NCI-H1105 treated with DMSO at 0.1 percent for 48 hours (cell line): ENCODE measurements around the gene SLC12A1.

Experiments used
- DNase-seq: peaks from one replicate; lab custom pipeline; 2025; lab: John Stamatoyannopoulos, UW

Gene SLC12A1

DNA sequence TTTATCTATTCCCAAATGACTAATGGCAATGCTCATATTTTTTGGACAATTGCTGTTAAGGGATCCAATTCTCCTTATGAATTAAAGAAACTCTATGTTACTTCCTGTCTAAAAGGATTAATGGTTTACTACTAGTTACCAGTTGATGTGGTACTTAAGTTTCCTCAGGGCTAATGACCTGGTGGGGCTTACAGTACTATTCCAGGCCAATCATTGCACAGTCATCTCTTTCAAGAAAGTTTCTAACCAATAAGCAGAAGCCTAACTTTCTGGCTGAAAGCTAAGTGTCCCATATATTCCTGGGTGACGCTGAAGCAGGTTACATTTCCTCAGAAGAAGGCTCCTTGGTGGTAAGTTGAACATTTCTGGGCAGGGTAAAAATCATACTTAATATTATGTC is at the start of gene SLC12A1:
SLC12A1 (plus strand) TSS at position 322 of the 400 bp plus-strand sequence. CDS start 1,418 bp downstream, outside the sequence.
- DNase-seq, result no peak

DNA sequence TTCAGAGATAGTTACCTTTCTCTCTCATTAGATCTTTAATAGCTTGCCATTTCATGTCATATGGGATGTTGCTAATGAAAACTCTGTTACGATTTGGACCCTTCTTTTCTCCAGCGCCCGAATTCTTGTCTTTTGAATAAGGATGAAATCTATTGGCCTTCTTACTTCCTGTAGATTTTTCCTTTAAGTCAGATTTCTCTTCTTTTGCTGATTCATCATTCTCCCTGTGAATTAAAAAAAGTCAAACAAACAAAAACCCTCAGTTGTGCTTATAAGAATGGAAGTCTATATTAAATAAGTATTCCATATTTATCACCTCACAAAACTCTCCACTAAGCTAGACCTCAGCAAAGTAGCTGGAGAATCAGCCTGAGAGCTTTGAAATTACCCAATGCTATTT is 37.5 kb upstream of the SLC12A1 start:
- DNase-seq, result no peak

DNA sequence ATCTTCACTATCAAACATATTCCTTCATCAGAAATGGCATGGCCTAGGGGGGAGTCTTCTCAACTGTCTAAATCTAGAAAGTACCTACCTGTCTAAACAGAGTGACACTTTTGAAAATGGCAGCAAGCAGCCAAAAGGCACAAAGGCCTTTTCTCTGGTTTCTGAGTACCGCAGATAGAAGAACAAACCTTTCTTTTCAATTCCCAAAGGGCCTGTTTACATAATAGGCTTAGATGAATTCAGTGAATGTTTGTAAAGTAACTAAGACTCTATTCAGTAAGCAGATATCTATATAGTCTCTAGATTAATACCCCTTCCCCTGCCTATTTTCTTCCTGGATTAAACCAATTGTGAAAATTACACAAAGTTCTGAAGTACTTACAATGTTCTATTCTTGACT is 35.1 kb upstream of the SLC12A1 start:
- DNase-seq, result no peak

DNA sequence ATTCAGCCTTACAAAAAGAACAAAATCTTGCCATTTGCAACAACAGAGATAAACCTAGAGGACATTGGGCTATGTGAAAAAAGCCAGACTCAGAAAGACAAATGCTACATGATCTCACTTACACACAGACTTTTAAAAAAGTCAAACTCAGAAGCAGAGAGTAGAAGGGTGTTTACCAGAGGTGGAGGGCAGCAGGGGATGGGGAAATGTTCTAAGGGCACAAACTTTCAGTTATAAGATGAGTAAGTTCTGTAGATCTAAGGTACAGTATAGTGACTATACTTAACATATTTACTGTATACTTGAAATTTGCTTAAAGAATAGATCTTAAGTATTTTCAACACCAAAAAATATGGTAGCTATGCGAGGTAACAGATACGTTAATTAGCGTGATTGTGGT is 31.0 kb upstream of the SLC12A1 start:
- no peak for DNase-seq

DNA sequence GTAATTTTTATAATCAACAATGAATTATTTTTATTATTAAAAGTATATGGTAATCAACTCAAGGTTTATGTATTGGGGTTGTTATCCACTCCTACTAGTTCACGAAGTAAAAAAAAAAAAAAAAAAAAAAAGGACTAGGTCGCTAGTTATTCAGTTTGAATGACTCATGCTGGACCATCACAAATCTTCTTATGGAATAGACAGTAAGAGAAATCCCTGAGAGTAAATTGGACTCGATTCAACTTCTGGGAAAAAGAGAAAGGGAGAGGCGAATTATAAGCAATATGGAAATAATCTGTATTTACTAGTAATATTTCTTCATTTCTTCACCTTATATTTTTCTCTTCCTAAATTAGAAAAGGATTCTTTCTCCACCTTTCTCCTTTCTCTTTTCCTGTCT is 30.0 kb upstream of the SLC12A1 start:
- no peak for DNase-seq

DNA sequence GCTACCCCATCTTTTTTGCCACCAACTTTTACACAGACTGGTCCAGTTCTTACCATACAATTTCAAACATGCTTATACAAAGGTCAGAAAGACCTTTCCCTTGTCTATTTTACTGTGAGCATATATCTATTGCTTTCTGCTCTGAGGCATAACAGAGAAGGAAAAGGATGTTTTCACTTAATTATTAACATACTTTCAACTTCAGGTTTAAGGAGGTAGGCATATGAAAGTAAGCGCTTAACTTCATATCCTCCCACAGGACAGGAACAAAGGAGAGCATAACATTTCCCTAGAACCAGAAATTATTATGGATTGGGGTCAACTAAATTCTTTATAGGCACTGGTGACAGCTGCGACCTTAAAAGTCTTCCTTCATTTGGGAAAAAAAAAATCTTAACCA is 29.1 kb upstream of the SLC12A1 start:
- no peak for DNase-seq

DNA sequence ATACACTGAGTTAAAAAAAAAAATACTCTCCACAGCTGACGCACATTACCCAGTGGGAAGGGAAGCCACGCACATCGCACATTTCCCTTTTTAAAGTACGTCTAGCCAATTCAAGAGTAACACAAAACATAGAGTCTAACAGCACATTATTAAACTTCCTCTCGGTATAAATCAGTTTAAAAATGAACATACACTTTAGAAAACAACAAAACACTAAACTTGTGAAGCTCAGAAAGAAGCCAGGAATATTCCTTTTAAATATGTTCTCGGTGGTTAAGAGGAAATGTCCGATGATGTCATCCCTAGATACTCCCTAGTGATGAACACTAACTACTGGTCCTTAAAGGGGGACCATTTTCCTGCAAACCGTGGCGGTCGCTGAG is 28.7 kb upstream of the SLC12A1 start:
- DNase-seq, result no peak

DNA sequence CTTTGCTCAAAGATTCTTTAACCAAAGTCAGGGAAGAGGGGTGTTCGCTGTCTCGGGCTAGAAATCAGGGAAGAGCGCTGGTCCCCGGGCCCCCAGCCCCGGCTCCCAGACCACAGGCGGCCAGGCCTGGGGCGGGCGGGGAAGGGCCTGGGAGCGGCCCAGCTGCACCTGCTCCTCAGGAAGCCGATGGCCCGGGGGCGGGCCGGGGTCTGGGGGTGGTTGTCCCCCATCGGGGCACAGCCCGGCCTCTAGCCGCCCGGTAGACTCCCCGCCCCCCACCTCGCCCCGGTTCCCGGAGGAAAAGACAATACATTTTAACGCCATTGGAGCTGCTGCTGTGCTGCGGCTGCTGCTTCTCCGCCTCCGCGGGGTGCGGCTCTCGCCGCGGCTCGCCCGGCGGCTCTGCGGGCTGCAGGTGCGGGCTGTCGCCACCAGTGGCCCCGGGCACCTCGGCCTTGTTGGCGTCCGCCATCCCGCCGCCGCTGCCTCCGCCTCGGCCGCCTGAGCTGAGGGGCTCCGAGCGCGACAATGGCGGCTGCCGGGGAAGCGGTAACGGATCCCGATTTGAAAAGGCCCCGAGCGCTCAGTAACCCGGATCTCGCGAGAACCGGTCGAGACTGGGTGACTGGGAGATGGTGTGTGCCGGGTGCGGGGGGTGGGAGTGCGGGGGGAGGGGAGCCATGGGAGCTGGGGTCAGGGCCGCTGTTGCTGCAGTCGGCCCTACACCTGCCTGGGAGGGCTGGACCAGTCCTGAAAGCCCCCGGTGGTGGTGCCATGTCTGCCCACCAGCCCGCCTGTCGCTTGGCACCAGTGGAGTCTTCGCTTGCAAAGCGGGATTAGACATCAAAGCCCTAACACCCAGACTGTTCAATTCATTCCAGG is 28.1 kb upstream of the SLC12A1 start, which contains the start of gene MYEF2:
MYEF2 (minus strand) TSS at position 530 of the 882 bp plus-strand sequence; CDS start at position 472, 58 bp downstream.
- peak; percentile 73 for DNase-seq

DNA sequence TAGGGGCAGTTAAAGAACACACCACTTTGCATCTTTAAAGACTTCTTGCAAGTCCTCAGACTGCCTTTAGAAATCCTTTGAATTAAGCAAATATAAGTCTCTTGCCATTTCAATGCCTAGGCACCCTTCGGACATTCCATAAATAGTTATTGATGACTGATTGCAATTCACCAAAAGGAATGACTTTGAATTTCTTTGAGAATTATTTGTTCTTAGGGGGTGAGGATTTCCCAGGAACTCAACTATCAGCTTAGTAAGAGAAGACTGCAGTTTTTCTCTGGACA is 27.5 kb upstream of the SLC12A1 start:
- no peak for DNase-seq

DNA sequence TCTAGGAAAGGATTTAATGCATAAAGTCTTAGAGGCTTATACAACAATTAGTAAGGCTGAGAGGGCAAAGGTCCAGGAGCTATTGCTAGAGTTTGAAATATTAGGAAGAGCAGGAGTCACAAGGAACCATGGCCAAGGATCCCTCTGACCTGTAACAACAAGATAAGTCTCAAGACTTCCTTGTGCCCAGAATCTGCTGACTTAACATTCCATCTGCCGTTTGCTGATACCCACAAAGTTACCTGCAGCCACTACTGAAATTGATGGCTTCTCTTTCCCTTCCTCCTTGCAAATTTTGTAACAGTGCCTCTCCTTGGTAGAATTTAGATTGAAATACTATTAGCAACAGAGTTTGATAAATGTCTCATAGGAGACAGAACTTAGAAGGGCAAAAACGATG is 23.4 kb upstream of the SLC12A1 start:
- DNase-seq, result no peak

DNA sequence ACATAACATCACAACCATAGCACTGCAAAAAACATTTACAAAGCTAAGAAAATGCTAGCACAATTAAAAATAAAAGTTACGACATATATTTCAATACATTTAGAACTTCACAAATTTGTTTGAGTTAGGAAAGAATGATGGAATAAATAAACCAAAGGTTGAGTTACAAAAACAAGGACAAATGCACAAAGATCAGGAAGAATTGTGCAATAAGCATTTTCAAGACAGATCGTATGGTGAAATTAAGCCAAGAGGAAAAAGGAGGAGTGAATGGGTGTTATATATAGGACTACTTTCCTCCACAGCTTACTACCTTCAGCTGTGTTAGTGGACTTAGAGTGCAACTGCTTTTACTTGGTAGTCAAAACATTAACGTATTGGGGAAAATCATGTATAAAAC is 20.6 kb upstream of the SLC12A1 start:
- no peak for DNase-seq

DNA sequence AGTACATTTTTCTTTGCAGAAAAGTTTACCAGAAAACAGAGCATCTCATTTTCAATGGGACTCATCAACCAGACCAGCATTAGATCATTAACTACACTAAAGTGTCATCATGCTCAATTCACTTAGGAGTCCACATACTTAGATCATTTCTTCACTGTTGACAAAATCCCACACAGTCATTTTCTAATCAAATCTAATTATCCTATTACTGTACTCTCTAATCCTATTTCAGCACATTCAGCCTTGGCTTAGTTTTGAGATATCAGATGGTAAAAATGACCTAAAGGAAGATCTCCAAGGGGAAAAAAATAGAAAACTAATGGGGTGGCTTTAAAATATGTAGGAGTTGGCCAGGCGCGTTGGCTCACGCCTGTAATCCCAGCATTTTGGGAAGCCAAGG is 19.8 kb upstream of the SLC12A1 start:
- DNase-seq, result no peak

DNA sequence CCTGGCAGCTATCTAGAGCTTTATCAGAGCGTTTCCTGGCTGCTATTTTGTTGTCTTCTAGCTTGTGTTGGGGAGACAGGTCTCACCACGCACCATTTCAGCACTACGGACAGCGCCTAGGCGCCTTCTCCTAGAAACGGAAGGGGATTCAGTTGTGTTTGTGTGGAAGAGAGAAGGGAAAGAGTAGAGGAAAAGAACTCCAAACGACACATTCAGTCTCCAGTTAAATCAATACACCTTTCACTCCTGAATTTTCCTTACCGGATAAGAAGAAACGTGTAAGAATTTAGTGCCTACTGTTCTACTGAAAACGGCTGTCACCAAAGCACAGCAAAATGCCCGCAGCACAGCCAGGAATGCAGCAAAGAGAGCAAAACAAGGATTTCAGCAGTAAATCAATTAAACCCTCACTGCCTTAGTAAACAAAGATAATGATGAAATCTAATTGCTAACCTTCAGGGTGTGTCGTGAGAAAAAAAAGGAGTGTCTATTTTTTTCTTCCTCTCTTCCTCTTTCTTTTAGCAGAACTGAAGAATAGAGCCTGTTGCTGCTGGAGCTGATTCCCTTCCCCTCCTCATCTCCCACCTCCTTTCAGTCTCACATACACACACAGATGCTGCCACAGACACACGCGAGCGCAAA is 15.0 kb upstream of the SLC12A1 start:
- no peak for DNase-seq

DNA sequence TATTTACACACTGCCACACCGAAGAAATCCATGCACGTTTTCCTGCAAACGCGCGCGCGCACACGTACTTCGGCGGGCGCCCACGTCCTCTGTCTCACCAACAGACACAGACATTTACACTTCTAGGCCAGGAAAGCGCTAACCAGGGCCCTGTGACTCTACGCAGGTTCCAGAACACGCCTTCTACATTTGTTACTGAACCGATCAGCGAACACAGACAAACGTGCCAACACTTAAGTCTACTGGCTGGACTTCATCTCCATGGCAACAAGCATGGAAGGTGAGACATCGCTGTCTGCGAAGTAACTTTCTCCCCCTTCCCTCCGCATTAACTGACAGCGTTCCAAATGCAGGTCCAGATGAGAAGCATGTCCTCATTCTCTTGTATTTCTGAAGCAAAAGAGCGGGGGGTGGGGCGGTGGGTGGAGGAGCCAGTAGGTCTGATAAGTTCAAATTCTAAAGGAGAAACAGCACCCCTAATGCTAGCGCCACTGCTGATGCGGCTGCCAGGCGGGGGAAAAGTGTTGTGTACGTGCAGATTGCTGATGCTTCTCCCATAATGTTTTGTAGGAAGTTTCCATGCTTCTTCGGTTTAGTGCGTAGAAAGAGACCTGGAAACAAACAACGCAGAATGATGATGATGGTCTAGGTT is 14.4 kb upstream of the SLC12A1 start, which contains the start of gene CTXN2:
CTXN2 (plus strand) TSS at position 92 of the 652 bp plus-strand sequence. CDS start 9,636 bp downstream, outside the sequence.
- no peak for DNase-seq

DNA sequence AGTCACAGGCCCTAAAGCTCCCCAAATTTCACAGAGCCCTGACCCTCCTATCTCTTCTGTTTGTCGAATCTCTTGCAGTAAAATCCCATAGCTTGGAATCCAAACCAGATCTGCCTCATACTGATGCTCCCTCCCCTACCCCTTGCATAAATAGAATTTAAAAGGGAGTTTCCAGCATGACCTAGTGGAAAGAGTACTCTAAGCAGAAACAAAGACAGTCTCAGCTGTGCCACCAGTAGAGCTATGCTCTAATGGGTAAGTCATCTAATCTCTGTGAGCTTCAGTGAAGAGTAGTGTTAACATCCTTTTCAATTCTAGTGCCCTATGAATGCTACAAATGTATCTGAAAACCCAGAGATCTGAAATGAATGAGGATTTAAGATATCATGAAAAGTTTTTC is 4.0 kb upstream of the SLC12A1 start:
- DNase-seq, result no peak

DNA sequence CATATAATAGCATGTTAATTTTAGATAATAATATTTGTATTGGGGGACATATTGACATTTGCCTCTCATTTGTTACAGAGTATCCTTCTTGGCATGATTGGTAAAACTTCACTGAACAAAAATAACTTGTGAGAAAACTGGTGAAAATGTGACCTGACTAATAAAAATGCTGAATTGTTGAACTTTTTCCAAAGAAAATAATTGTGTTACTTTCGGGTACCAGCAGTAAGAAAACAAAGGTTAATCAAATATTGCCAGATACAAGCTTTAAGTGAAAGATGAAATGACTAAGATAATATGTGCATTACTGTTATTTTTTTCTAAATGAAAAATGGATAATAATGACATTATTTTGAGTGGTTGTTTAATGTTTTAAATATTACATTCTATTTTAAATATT is 15.2 kb downstream of the SLC12A1 start:
- DNase-seq, result no peak

DNA sequence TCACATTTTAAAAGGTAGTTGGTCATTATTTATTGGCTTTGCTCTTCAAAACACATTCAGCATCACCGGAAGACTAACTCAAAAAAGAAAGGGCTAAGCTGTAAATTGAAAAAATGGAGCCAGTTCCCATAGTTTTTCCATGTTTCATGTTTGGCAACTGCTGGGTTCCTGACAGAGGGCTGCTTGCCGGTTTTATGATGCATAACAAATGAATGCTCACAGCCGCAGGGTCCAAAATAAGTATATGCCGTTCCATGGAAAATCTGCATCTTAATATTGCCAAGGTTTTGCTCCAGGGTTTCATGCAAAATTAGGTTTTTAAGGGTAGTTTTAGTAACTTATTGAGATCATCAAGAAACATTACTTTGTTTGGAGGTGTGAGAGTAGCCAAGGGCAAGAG is 15.8 kb downstream of the SLC12A1 start:
- no peak for DNase-seq

DNA sequence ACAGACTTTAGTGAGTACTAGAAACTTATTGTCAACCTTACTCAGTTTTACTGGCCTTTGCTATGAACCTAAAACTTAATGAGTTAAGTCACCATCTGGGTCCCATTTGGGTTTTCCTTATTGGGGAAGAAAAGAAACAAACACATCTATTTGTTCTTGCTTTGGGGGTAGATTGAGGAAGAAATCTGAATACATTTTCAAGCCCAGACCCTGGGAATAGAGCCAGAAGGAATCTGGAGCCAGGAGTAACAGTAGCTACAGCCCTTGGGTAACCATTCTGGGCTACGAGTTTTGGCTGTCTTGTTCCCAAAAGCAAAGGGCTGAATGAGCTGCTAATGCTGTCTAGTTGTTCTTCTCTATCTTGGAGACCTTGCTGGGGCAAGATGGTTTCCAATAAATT is 16.5 kb downstream of the SLC12A1 start:
- DNase-seq, result no peak

DNA sequence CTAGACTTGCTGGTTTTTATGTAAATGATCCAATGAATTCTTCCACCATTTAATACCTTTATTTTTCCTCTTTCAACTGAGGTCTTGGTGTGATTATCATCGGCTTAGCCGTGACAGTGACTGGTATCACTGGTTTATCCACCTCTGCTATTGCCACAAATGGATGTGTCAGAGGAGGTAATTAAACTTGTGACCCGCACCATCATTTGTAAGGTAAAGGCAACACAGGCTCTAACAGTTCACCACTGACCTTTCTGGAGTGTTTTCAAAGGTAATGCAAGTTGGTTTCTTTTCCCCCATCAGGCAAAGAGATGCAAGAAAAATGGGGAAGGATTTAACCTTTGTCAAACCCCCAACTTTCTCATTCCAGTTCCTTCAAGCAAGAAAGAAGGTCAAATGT is 19.7 kb downstream of the SLC12A1 start:
- no peak for DNase-seq

DNA sequence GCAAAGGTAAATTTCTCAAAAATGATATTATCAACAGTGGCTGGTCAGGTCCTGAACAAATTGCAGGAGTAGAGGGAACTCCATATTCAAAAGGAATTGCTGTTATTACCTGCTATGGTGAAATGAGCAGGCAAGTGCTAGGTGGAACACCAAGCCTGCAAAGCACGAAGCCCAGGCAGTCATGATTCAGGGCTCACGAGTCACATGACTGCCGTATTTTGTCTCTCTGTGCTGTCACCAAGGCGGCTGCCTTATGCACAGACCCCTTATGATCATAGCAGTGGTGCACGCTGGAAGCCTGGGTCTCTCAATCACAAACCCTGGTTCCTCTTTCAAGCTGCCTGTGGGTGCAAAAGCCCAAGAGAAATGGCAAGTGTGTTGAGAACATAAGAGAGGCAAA is 24.4 kb downstream of the SLC12A1 start:
- no peak for DNase-seq

DNA sequence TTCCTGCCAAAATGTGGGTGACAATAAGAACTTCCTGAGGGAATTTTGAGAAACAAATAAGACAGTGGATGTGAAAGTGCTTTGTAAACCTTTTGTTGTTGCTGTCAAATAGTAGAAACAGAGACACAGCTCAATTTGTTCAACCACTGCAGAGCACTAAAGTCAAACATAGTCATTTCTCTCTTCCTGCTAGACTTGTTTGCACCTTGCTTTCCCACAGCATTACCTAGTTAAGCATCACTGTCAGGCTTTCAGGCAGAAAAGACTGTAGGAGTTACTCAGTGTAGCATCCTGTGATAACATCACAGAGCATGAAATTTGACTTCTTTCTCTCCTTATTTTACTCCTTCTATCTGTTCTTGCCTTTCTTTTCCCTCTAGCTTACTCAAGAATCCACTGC is 27.1 kb downstream of the SLC12A1 start:
- no peak for DNase-seq

DNA sequence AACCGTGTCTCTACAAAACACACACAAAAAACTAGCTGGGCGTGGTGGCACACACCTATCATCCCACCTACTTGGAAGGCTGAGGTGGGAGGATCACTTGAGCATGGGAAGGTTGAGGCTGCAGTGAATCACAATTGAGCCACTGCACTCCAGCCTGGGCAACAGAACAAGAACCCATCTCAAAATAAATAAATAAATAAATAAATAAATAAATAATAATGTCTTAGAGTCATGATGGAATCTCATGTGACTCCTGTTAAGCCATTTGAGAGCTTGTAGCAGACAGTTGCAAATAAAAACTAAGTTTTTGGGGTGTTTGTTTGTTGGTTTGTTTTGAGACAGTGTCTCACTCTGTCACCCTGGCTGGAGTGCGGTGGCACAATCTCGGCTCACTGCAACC is 33.2 kb downstream of the SLC12A1 start:
- DNase-seq, result no peak

DNA sequence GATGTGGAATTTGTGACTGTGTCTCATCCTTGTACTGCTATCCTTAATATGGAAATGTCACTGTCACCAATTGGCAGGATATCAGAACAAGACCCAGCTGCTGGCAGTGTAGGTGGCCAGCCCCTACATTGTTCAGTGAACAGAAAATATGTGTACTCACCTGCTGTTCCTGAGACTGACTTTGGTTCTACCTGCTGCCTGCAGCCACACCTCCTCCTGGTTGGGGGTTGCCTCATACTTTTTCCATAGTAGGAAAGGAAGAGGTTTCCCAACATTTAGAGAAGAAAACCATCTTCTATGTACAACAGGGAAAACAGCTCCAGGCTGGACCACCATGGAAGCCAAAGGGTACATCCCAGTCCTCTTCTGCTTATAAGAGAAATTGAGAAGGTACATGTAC is 35.9 kb downstream of the SLC12A1 start:
- no peak for DNase-seq
